ENCODE measurements around the gene ANGPTL2.

The ANGPTL2 gene

DNA sequence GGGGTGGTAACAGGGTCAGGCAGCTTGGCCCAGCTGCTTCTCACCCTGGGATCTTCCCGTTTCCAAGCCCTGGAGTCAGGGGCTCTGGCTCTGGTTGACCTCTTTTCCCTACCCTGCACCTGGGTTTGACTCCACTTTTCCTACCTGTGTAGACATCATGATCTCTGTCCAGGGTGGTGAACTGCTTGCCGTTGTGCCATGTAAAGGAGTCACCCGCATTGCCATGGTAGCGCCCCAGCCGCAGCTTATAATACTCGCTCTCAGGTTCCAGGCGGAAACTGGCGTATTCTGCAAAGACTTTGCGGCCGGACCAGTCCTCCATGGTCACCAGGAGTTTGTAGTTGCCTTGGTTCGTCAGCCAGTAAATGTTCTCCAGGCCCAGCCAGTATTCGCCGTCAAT is 30.9 kb downstream of the ANGPTL2 start:
- no peak for DNase-seq

DNA sequence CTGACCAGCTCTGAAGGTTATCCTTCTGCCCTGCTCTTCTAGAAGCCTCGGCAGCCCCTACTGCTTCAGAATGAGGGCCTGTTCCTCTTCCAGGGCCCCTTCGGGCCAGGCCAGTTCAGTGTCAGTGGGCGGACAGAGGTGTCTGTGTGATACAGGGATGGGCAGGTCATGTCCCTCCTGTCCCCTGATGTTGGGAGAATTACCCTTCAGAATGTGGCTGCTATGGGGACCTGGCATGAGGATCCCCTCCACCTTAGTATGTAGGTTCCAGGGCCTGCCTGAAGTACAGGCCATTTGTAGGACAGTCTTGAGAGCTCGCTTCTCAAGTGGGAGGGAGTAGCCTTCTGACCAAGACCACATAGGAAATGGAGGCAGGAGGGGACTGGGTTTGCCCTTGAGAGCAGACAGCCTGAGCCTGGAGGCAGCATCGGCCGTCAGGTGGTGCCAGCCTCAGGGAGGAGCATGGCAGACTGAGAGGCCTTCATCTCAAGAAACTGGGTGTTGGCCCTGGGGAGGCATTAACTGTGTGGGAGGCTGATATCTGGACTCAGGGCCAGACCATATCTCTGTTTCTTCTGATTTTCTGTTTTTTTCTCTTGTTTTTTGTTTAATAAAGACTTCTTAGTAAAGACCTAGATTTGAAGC is 32.0 kb downstream of the ANGPTL2 start:
- no peak for DNase-seq

DNA sequence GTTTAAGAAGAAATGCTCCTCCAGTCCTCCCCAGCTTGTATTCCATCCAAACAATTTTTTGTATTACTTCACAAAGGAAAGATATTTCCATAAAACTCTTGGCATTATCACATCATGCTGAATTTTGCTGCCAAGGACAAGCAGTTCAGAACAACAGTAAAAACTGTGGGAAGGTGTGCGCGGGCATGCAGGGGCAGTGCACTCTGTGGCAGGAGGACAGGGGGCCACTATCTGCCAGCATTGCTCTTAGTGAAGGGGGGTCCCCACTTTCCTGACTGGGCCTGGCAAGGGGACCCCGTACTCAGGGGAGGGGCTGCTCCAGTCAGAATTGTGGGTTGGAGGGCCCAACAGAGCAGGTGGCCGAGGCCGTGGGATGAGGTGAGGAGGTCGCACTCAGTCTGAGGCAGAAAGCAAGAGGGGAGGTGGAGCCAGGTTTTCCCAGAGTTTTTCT is 32.8 kb downstream of the ANGPTL2 start:
- DNase-seq, result no peak

DNA sequence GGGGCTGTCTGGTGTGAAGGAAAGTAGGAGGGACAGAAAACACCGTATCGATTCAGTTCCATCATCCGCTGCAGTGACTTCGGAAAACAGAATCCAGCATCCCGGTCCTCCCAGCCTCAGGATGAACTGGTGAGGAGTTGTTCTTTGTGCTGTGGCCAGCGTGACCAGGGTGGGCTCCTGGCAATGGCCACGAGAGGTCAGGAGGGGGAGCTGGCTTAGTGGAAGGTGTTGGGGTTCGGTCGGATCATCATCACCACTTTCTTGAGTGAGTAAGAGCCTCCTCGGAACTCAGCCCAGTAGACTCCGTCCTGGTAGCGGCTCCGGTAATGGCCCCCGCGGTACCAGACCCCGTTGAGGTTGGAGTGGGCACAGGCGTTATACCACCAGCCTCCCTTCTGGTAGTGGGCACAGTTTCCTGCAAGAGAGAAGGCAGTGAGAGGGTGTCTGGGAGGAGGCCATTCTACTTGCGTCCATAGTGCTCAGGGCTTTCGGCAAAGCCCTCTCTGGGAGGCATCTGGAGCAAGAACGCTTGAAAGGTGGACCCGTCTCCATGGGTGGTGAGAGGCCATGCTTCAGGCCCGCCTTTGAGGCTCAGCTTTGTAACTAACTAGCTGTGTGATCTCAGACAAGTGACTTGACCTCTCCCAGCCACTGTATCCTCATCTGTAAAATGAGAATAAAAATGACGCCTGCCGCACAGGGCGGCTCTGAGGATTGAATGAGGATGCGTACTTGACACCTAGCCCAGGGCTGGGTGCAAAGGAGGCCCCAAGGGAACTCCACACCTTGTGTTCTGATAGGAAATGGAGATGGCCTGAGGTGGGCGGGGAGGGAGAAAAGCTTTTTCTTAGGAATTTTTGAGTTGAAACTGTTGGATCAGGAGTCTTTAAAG is 33.5 kb downstream of the ANGPTL2 start:
- DNase-seq, result no peak

DNA sequence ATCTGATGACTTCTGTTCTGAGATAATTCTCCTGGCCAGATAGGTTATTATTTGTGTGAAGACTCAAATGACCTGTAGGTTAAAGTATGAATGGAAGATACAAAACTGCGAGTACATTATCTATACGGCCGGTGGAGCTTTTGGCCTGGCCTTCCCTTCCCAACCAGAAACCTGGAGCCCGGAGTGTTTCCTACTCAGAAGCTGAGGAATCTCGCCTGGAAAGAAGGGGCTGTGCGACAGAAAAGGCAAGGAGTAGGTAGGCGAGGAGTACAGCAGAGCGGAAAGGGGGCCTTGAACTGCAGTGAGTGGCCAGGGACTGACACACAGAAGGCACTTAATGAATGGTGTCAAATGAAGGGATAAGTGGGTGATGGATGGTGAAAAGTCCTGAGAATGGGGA is 34.6 kb downstream of the ANGPTL2 start:
- no peak for DNase-seq

DNA sequence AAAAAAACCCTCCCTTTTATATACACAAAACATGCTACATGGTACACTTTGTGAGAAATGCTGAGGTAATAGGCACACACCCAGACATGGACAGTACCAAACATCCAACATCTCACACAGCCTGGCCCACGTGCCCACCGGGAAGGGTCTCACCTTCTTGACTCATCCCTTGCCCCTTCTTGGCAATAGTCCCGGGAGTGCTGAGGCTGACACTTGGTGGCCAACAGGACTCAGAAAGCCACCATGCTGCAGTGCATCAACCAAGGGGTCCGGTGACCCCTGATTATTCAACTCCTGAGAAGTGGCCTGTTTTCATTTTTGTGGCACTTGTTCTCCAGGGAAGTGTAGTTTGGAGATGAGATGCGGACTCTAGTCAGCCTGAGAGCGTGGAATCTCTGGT is 35.0 kb downstream of the ANGPTL2 start:
- no peak for DNase-seq

DNA sequence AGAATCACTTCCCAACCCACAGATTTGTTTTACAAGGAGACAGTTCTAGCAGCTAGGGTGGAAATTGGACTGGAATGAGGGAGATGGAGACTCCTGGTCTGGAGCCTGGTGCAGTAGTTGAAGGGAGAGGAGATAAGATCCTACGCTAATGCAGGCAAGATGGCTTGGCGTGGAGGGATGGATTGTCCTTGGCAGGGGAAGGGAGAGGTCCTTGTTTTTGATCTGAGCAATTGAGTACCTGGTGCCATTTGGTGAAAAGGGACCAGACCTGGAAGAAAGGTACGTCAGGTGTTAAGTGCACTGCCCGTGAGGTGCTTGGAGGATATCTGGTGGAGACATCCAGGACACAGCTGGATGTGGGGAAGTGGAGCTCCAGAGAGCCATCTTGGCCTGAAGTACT is 35.7 kb downstream of the ANGPTL2 start:
- DNase-seq, result no peak

DNA sequence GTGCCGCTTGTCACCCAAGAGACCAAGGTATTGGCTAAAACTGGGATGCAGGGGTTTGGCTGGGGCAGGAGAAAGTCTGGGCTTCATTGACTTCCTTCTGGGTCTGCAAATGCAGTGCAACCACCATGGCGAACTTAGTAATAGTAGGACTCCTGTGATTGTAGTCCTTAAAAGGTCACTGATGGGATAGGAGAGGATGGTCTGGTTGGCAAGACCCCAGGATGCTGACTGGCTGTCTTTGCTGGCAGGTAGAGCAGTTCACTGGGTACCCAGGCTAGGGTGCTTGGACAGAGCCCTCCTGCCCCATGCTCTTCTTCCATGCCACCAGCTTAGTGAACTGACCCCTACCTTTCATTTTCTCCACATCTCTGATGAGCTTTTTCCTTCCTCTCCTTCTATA is 37.2 kb downstream of the ANGPTL2 start:
- no peak for DNase-seq

DNA sequence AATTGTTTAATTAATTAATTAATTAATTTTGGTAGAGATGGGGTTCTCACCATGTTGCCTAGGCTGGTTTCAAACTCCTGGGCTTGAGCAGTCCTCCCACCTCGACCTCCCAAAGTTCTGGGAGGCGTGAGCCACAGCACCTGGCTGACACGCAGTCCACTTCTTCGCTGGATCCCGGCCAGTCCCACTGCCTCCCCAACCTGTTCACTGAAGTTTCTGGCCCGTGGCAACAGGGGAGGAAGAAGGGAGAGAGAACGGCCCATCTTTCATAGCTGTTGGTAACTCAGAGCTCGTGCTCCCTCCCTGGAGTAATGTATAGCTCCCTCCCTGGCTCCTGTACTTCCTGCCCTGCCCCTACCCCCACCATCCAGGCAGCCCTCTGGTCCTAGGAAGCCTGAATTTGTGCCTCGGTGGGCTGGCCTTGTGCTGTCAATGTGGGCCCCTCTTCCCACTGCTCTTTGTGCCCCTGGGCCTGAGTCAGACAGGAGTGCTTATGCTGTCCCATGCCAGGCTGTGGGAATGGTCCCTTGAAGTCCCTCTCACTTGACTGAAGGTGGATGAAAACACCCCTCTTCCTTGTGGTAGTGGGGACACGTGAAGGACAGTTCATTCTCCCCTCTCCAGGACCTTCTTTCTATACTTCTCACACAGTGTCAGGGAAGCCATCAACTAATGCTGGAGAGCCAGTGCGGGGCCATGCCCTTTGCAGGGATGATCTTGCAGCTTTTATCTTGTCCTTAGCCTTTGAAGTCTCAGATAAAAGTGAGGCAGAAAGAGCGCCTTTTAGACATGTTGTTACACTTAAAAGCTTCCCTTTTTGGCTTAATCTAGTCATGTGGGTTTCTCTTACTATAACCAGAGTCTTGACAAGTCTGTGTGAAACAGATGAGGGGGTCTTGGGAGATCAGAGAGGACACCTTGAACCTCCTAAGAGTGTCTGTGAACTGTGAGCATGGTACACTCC is 38.1 kb downstream of the ANGPTL2 start:
- DNase-seq, result no peak

DNA sequence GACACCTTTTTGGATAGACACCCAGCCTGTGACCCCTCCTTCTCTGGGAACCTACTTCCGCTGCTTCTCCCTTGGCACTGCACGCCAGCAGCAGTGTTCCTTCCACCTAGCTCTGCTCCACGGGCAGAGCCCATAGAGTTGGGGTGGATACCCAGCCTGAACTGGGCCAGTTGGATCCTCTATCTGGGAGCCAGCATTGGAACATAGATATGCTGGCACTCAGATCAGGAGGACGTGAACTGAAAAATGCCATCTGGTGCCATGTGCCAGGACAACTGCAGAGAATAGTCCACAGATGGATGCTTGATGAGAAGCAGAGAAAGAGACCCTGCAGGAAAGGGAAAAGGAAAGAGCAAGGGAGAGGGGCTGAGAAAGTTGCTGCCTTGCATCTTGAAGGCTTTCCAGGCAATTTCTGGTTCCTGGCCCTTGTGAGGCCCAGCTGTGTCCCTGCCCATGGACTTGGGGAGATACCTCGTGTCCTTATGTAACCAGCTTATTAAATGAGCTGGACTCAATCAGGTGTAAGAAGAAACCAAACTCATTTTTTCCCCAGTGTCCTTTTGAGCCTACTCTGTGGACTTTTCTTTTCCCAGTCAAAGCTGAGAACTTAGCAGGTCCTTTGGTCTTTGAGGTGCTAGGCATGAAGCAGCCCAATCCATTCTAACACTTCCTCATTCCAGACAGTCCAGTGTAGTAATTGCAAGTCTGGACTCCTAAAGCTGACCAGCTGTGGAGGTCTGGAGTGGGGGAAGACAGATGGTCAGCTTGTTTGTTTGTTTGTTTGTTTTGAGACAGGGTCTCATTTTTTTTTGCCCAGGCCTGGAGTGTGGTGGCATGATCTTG is 39.1 kb downstream of the ANGPTL2 start:
- no peak for DNase-seq

DNA sequence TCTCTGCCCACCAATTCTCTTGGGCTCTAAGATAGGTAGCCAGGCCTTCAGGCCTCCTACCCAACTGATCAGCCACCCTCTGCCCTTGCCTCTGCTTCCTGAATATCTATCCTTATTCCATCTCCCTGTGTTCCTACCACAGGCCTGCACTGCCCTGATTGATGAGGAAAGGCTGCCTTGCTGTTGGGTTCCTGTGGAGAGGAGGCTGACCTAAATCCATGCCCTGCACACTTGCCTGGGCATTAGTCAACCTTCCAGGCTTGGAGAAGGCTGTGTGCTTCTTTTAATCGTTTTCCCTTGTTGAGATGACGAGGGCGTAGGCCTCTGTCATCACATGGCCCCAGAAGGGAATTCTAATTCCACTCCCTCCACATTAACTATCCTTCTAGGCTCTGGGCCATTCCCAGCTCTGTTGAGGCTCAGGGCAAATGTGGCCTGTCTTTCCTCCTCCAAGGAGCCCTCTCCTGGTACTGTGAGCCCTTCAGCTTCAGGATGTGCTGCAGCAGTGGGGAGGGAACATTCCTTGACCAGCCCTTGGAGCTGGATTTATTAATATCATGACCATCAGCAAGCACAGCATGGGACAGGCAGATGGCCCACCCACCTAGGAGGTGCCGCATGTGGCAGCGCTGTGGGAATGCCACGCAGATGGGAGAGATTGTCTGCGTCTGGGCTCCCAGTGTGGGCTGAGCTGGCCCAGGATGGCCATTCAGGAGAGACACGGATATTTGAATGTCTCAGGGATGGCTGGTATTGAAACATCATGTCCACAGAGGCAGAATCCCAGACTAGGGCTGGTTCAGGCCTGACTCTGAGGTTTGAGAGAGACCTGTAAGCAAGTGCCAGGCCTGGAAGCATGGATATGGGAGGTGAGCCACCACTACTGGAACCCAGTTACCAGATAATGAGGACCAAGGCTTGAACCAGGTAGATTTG is 40.9 kb downstream of the ANGPTL2 start:
- DNase-seq, result no peak

DNA sequence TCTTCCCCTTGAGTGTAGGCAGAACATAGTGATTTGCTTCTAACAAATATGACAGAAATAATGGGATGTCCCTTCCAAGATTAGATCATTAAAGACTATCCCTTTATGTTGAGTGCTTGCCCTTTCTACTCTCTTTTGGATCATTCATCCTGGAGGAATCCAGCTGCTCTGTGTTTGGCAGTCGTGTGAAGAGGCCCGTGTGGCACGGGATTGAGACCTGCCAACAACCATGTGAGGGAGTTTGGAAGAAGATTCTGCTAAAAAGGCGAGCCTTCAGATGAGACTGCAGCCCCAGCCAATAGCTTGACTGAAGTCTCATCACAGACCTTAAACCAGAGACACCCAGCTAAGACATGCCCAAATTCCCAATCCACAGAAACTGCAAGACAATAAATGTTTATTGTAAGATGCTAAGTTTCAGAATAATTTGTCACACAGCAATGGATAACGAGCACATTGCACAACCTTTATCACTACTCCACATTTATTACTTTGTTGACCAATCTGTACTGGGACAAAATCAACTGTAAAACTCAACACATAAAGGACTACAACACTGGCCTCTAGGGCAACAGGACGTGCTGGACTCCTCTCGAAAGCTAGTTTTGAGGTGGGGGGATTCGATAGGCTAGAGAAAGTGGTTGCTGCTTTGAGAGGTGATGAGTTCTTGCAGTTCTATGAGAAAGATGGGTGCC is 42.8 kb downstream of the ANGPTL2 start:
- no peak for DNase-seq

DNA sequence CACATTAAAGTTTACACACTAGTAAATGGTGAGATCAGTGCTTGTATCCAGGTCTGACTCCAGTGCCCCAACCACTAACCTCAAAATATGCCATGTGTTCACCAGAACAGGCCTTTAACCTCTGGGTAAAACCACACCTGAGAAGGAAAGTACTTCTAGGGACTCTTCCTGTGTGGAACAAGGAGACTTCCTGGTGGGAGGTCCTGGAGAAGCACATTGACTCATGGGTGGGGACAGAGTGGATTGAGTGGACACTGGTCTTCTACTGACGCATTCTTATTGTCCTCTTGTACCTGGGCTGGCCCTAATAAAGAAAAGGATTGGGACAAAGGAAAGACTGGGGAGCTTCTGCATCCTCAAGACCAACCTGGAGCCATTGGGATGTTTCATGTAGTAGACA is 43.4 kb downstream of the ANGPTL2 start:
- no peak for DNase-seq

DNA sequence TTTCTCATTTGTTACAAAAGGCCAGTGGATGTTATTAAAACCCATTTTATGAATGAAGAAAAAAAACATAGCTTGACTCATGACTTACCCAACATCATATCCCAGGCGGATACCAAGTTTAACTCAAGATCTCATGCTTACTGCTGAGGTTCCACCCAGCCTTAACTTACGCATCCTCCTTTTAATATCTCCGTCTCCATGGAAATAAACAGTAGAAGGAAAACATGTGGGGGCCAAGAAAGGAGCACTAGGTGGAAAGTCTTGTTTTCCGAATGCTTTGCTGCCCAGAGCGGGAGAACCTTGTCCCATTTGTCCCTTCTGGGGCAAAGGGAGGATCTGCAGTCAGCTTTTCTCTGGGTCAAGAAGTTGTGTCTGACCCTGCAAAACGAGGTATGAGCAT is 44.1 kb downstream of the ANGPTL2 start:
- no peak for DNase-seq

DNA sequence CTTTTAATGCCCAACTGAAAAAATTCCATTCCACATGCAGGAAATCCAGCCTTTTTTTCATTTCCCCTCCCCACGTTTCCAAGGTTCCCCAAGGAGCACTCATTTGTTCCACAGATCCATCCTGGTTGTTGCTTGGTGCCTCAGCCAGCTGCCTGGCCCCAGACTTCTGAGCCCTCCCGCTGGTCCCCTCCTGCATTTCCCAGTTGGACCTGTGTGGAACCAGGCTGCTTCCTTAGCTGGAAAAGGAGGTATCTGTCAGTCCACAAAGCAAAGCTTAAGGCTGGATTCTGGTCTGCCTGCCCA is 44.8 kb downstream of the ANGPTL2 start:
- DNase-seq, result no peak

DNA sequence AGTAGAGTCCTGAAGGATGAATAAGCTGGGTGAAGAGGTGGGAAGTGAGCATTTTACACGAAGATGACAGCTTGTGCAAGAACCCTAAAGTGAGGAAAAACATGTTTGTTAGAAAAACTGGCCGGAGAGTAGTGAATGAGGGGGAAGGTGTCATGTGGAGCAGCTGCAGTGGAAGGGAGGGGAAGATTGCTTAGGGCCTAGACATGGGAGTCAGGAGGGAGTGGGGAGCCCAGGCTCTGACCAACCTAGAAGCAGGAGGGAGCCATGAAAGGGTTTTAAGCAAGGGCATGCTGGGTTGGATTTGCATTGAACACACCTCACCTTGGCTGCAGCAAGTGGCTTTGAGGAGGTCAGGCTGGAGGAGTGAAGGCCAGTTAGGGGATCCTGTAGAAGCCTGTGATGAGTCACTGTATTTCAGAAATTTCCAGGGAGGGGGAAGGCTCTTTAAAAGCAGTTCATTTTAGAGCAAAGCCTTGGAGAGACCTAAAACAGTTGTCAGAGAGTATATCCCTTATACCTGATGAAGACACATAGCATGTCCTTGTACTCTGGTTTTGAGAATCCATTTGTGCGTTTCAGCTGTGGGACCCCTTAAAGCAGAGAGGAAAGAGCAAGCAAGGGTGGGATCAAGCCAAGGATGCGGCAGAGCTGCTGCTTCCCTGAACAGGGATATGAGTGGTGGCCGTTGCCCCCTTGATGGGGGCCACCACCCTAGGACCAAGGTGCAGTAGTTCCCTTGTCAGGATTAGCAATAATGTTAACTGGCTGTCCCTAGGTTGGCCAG is 45.4 kb downstream of the ANGPTL2 start:
- no peak for DNase-seq

DNA sequence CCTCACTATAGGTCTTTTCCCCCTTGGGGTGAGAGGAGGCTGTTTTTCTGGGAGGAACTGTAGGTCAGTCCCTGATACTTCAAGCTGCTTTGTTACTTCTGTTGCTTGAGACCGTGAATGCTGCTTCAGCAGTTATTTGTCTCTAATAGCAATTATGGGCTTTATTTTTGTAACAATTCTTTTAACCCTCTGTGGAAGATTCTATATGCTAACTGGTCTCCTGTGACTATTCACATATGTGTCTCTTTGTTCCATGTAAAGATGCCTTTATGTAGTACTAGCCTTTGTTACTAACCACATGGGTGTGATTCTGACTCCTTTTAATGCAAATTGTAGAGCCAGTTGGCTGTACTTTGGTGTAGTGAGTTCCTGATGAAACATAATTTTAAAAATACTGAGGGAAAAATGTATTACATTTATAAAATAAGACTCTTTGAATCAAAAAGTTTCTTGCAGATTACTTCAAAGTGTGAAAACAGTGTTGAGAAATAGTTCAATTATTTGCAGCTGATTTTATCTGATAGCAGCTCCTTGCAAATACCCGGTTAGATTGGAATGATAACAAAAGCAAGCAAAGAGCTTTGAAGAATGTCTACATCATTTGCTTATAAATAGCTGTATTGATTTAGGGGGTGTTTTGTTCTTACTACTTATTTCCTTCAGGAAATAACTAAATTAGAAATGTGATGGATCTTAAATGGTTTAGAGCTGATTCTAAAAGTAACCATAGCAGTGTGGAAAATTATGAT is 46.6 kb downstream of the ANGPTL2 start:
- no peak for DNase-seq

DNA sequence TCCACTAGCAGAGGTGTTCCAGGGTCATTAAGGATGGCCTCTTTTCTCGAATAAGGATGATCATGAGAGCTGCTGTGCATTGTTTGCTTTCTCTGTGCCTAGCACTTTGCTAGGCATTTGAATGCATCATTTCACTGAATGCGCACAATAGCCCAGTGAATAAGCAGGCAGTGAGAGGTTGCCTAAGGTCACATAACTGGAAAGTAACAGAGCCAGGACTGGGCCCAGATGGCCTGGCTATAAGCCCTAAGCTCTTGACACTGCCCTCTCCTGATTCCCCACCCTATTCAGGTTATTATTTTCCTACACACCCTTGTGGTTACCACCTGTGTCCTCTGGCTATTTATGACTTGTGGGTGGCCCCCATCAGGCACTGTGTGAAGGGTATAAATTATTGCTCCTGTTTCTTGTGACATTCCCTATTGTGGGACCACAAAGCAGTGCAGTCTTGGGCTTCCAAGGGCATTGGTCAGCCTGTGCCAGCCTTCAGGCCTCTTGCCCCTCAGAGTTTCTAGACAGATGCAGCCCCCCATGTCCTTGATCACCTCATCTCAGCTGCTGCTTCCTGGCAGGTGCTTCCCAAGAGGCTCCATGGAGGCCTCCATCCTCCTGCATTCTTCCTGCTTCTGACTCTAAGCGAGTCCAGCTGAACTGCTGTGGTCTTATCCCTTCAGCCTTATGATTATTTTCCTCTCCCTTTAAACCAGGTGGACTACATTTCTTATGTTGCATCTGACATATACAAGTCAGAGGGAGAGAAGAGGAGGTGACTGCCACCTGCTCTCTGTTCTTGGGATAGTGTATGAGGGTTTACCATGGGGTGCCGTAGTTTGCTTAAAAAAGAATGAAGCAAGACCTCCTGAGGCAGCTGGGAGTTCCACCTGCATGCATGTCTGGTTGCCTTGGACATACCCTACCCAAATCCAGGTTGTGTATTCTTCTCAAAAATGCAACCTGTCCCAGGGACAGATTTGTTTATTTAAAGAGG is 47.6 kb downstream of the ANGPTL2 start:
- DNase-seq, result no peak

Measured in activated naive CD4-positive, alpha-beta T cell (primary cell).